Effector CD4-positive, alpha-beta T cell (primary cell): Measurements from ENCODE around the gene LRRC70.
A peak's percentile ranks its signal among the peaks of the same experiment; 100 is the strongest.
"Not testable (repeated sequence)": the region's sequence is repeated elsewhere in the genome, so short reads cannot be mapped to it uniquely, and the experiment has no call there.

Experiments
- DNase-seq: peaks from one replicate; pipeline ENCODE4 v3.0.0-alpha.2; 2020
- total RNA-seq: gene quantifications from one replicate; lab custom pipeline; 2026; lab: John Stamatoyannopoulos, UW

Gene LRRC70
- total RNA-seq: 3.0 reads per million, percentile 10 among the genes with 10 or more reads in this experiment

GRCh38 chr5:62578540-62578939 lies at the start of gene LRRC70:
TSS of gene LRRC70 (plus strand) at chr5:62578819. CDS start at chr5:62579439, 620 bp downstream.
- DNase-seq: no peak

GRCh38 chr5:62533597-62533996 lies 45.0 kb upstream of the LRRC70 start:
- DNase-seq: no peak

GRCh38 chr5:62534461-62535236 lies 44.0 kb upstream of the LRRC70 start:
- DNase-seq: no peak

- DNase-seq: no peak
Observed at GRCh38 chr5:62536232-62536631, 42.4 kb upstream of the LRRC70 start.

- DNase-seq: no peak
Observed at GRCh38 chr5:62536783-62537182, 41.8 kb upstream of the LRRC70 start.

GRCh38 chr5:62538017-62538942 lies 40.3 kb upstream of the LRRC70 start:
- DNase-seq: no peak

GRCh38 chr5:62542720-62543119 lies 35.9 kb upstream of the LRRC70 start:
- no peak for DNase-seq

GRCh38 chr5:62547945-62548630 lies 30.5 kb upstream of the LRRC70 start:
- DNase-seq: no peak

- DNase-seq: no peak
Observed at GRCh38 chr5:62550103-62550502, 28.5 kb upstream of the LRRC70 start.

GRCh38 chr5:62555930-62556329 lies 22.7 kb upstream of the LRRC70 start:
- no peak for DNase-seq

GRCh38 chr5:62558941-62559340 lies 19.7 kb upstream of the LRRC70 start:
- DNase-seq: no peak

- no peak for DNase-seq
Observed at GRCh38 chr5:62560786-62561185, 17.8 kb upstream of the LRRC70 start.

GRCh38 chr5:62561896-62562295 lies 16.7 kb upstream of the LRRC70 start:
- no peak for DNase-seq

- no peak for DNase-seq
Observed at GRCh38 chr5:62562867-62563266, 15.8 kb upstream of the LRRC70 start.

GRCh38 chr5:62564101-62564500 lies 14.5 kb upstream of the LRRC70 start:
- no peak for DNase-seq

GRCh38 chr5:62565740-62566139 lies 12.9 kb upstream of the LRRC70 start:
- not testable (repeated sequence) for DNase-seq

GRCh38 chr5:62568143-62568542 lies 10.5 kb upstream of the LRRC70 start:
- DNase-seq: no peak

GRCh38 chr5:62568800-62569432 lies 9.7 kb upstream of the LRRC70 start:
- no peak for DNase-seq

GRCh38 chr5:62569470-62569869 lies 9.1 kb upstream of the LRRC70 start:
- DNase-seq: no peak

- no peak for DNase-seq
Observed at GRCh38 chr5:62572918-62573514, 5.6 kb upstream of the LRRC70 start.

- no peak for DNase-seq
Observed at GRCh38 chr5:62574599-62574998, 4.0 kb upstream of the LRRC70 start.

GRCh38 chr5:62575066-62575465 lies 3.6 kb upstream of the LRRC70 start:
- DNase-seq: no peak
